ENCODE measurements around the gene FAM174B.

The FAM174B gene

GRCh38 chr15:92602267-92602593, 53.3 kb downstream of the FAM174B start:
- no peak for DNase-seq

- no peak for DNase-seq
Observed at GRCh38 chr15:92601592-92602266, 53.8 kb downstream of the FAM174B start.

GRCh38 chr15:92600856-92601255, 54.7 kb downstream of the FAM174B start:
- DNase-seq = peak in 9 of 56 donors; percentile 3 to 56 (median 16)

- DNase-seq = no peak
Observed at GRCh38 chr15:92599394-92599970, 56.1 kb downstream of the FAM174B start.

- no peak for DNase-seq
Observed at GRCh38 chr15:92597548-92597947, 58.0 kb downstream of the FAM174B start.

GRCh38 chr15:92596623-92597022, 59.0 kb downstream of the FAM174B start:
- DNase-seq = no peak

- no peak for DNase-seq
Observed at GRCh38 chr15:92595506-92596381, 59.8 kb downstream of the FAM174B start.

- no peak for DNase-seq
Observed at GRCh38 chr15:92591275-92591674, 64.3 kb downstream of the FAM174B start.

GRCh38 chr15:92586966-92587365, 68.6 kb downstream of the FAM174B start:
- DNase-seq = no peak

- no peak for DNase-seq
Observed at GRCh38 chr15:92586383-92586942, 69.1 kb downstream of the FAM174B start.

GRCh38 chr15:92584105-92584504, 71.5 kb downstream of the FAM174B start:
- no peak for DNase-seq

- no peak for DNase-seq
Observed at GRCh38 chr15:92583096-92584034, 72.2 kb downstream of the FAM174B start.

- no peak for DNase-seq
Observed at GRCh38 chr15:92582206-92582605, 73.4 kb downstream of the FAM174B start.

- DNase-seq = no peak
Observed at GRCh38 chr15:92580933-92581445, 74.6 kb downstream of the FAM174B start.

GRCh38 chr15:92580521-92580920, 75.1 kb downstream of the FAM174B start:
- no peak for DNase-seq

GRCh38 chr15:92579931-92580470, 75.6 kb downstream of the FAM174B start:
- DNase-seq = no peak

- no peak for DNase-seq
Observed at GRCh38 chr15:92579486-92579885, 76.1 kb downstream of the FAM174B start.

- no peak for DNase-seq
Observed at GRCh38 chr15:92578096-92578835, 77.3 kb downstream of the FAM174B start.

GRCh38 chr15:92576597-92577200, 78.9 kb downstream of the FAM174B start:
- DNase-seq = no peak
